ENCODE measurements around the gene RIC8B. TPM values are rescaled to one million over a fixed set of nuclear protein-coding genes. Genes with fewer than 3 reads are reported as not detected.

Gene RIC8B
- total and polyA plus RNA-seq, 2 of the 8 experiments (the other 6 are each of a cell fraction or from before 2014, with no cell fraction given) = 8.2 to 25.3 TPM

DNA sequence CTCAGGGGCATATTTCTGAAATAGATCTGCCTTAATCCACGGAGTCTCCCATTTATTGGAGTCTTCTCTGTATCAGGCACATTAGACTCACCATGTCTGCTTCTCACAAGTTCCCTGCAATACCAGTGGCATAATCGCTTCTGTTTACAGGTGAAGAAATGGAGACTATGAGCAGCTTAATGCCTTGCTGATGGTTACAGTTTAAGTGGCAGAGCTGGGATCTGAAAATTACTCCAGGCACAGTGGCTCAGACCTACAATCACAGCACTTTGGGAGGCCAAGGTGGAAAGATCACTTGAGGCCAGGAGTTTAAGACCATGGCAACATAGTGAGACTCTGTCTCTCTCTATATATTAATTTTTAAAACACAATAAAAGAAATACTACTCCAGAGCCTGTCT lies 7.3 kb upstream of the RIC8B start:
- Histone ChIP-seq H3K4me3 (ENCODE audit: extremely low read depth in 1 of 4, insufficient read depth in 2 of 4, low read depth in 3 of 4, low read length in 4 of 4) (peak overlapping the region in 3 of 4 experiments; percentile 10 to 44 (median 15); a peak in 2 of 8 replicates), H3K23me2 (ENCODE audit: low read depth, low read length) (no peaks in the 10 kb centered on the region), H2BK12ac (ENCODE audit: low read depth, low read length) (peak overlapping the region; percentile 80), H2AFZ (ENCODE audit: low read length) (peak overlapping the region; percentile 1; the same call in 1 of the 2 replicates), H2BK5ac (ENCODE audit: low read depth, low read length) (peak overlapping the region; percentile 45; the same call in 1 of the 2 replicates), H4K8ac (ENCODE audit: extremely low read depth, insufficient read depth, low read length) (no peak overlapping the region), H4K5ac (ENCODE audit: insufficient read length, low read depth, low read length) (peak overlapping the region; percentile 27), H3K18ac (ENCODE audit: extremely low read depth, low read length) (peak overlapping the region; percentile 52), H4K20me1 (replicated peaks in 1 of 2; ENCODE audit: control insufficient read depth in 1 of 2, insufficient read depth in 2 of 2, low read length in 2 of 2) (no peaks in the 10 kb centered on the region), H3K56ac (replicated peaks; ENCODE audit: insufficient read length, low read depth, low read length) (no peak overlapping the region), H2BK120ac (replicated peaks; ENCODE audit: low read depth, low read length) (peak overlapping the region; percentile 45), H3K9ac (replicated peaks in 1 of 4; ENCODE audit: extremely low read depth in 1 of 4, low read depth in 3 of 4, low read length in 3 of 4) (no peak overlapping the region), H2BK20ac (ENCODE audit: low read length) (peak overlapping the region; percentile 0), H3K23ac (ENCODE audit: insufficient read length) (no peak overlapping the region), H4K91ac (replicated peaks; ENCODE audit: insufficient read length, low read length) (no peak overlapping the region), H3K4me2 (ENCODE audit: insufficient read depth in 1 of 2, low read depth in 2 of 2, low read length in 2 of 2) (peak overlapping the region; percentile 69), H3K4ac (replicated peaks; ENCODE audit: insufficient read length, low read depth, low read length) (peak overlapping the region; percentile 62), H3K9me3 (ENCODE audit: insufficient read depth in 2 of 2, low read depth in 1 of 2, low read length in 1 of 2) (no peaks in the 10 kb centered on the region), H3K79me2 (ENCODE audit: control insufficient read depth in 1 of 2, insufficient read depth in 2 of 2, low read length in 2 of 2) (no peaks in the 10 kb centered on the region), H3K27ac (ENCODE audit: low read depth, low read length) (0 out of 2 replicates have a peak overlapping the region, but pooled peaks have one; percentile 68), H3K4me1 (replicated peaks in 1 of 4; ENCODE audit: control insufficient read depth in 3 of 4, insufficient read depth in 4 of 4, low read length in 3 of 4) (peaks cover 13 to 32% (median 23%) of the 10 kb centered on the region in 4 experiments; a peak in 6 of 7 replicates), H3K79me1 (ENCODE audit: low read depth, low read length) (no peaks in the 10 kb centered on the region), H2AK5ac (ENCODE audit: low read depth, low read length) (peak overlapping the region; percentile 1; the same call in 1 of the 2 replicates), H3K36me3 (ENCODE audit: control insufficient read depth in 2 of 4, insufficient read depth in 4 of 4, low read length in 3 of 4) (no peaks in the 10 kb centered on the region), H3K14ac (ENCODE audit: insufficient read length) (no peak overlapping the region), H2BK15ac (ENCODE audit: low read length) (no peak overlapping the region), H3K27me3 (replicated peaks in 1 of 4; ENCODE audit: control insufficient read depth in 3 of 4, extremely low read depth in 1 of 4, insufficient read depth in 3 of 4, low read length in 3 of 4) (no peaks in the 10 kb centered on the region)
- WGBS, 2 experiments (ENCODE audit: extremely low coverage in 1 of 2, insufficient coverage in 1 of 2, insufficient read length in 1 of 2, insufficient replicate concordance in 2 of 2, low coverage in 1 of 2, low lambda C conversion rate in 2 of 2, missing lambda C conversion rate in 1 of 2) = 67% methylated on average over 2 of the region's 2 CpGs; no CpG with 5 or more reads in 1 of the 2 experiments
- no peak for FAIRE-seq
- ChIA-PET POLR2A (ENCODE audit: partially characterized antibody) (interaction anchor here (1.3 to 1.7 kb wide), 2 partner anchors 27 to 31 kb away, joined by 3 to 4 read pairs; no protein-coding TSS in a partner anchor), CTCF (ENCODE audit: partially characterized antibody) (interaction anchor here (0.9 to 1.5 kb wide), 4 partner anchors 10 to 20 kb away, joined by 3 to 4 read pairs (median 3); no protein-coding TSS in a partner anchor)
- DNase-seq (ENCODE audit: low read depth in 1 of 2, low spot score in 2 of 2) = no peak
- no peak for TF ChIP-seq NANOG (IDR thresholded peaks at IDR 0.05; ENCODE audit: insufficient read depth, low read depth, low read length, poor library complexity, severe bottlenecking)
- TF ChIP-seq ASH2L (IDR thresholded peaks at IDR 0.05; ENCODE audit: low read length) = no peak
- TF ChIP-seq SRF (IDR thresholded peaks at IDR 0.05; ENCODE audit: low read depth, low read length) = no peak
- no peak for TF ChIP-seq BACH1 (IDR thresholded peaks at IDR 0.05; ENCODE audit: low read length)
- no peak for TF ChIP-seq SAP30 (IDR thresholded peaks at IDR 0.05; ENCODE audit: insufficient read depth, insufficient replicate concordance, low read length)
- no peak for TF ChIP-seq POU5F1 (IDR thresholded peaks at IDR 0.05; ENCODE audit: low read depth, low read length)
- TF ChIP-seq SIRT6 (IDR thresholded peaks at IDR 0.05; ENCODE audit: low read length) = no peak
- TF ChIP-seq SP1 (IDR thresholded peaks at IDR 0.05; ENCODE audit: low read depth, low read length) = no peak
- TF ChIP-seq TAF1 (IDR thresholded peaks at IDR 0.05; ENCODE audit: low read depth, low read length) = no peak
- no peak for TF ChIP-seq RNF2 (IDR thresholded peaks at IDR 0.05; ENCODE audit: borderline replicate concordance, low read depth, low read length, missing control alignments, poor library complexity, severe bottlenecking)
- TF ChIP-seq CBX5 (IDR thresholded peaks at IDR 0.05; ENCODE audit: low read depth, low read length) = no peak
- TF ChIP-seq RXRA (IDR thresholded peaks at IDR 0.05; ENCODE audit: insufficient read depth, low read depth, low read length) = no peak
- TF ChIP-seq, protein P1, sequence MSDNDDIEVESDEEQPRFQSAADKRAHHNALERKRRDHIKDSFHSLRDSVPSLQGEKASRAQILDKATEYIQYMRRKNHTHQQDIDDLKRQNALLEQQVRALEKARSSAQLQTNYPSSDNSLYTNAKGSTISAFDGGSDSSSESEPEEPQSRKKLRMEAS (IDR thresholded peaks at IDR 0.05) = no peak
- TF ChIP-seq HDAC6 (IDR thresholded peaks at IDR 0.05; ENCODE audit: low read depth, low read length) = no peak
